ENCODE results near the gene ATG7. TPM values are rescaled to one million over a fixed set of nuclear protein-coding genes. Genes with fewer than 3 reads are reported as not detected.
A peak's percentile ranks its signal among the peaks of the same experiment; 100 is the strongest.

The ATG7 gene
- total RNA-seq, 1 donor from 2014 or later, result 53.5 TPM

GRCh38 chr3:11434563-11435096 lies 162.4 kb downstream of the ATG7 start:
- Mint-ChIP-seq H3K9me3 (no peaks in the 10 kb centered on the region), H3K27ac (no peak overlapping the region), H3K4me1 (peaks cover 33% of the 10 kb centered on the region), H3K36me3 (no peaks in the 10 kb centered on the region), H3K27me3 (ENCODE audit: insufficient read depth, low read depth) (no peaks in the 10 kb centered on the region), H3K4me3 (no peak overlapping the region)
- Histone ChIP-seq H3K27ac (no peak overlapping the region), H3K9ac (no peak overlapping the region), H4K20me1 (ENCODE audit: low read depth) (no peaks in the 10 kb centered on the region), H3K79me2 (ENCODE audit: low read depth) (no peaks in the 10 kb centered on the region), H3K9me3 (ENCODE audit: low read depth) (no peaks in the 10 kb centered on the region), H3F3A (ENCODE audit: low read depth) (peaks cover 3% of the 10 kb centered on the region), H3K4me1 (peaks cover 14% of the 10 kb centered on the region), H3K36me3 (no peaks in the 10 kb centered on the region), H2AFZ (replicated peaks) (no peak overlapping the region), H3K27me3 (no peaks in the 10 kb centered on the region), H3K4me3 (no peak overlapping the region), H3K4me2 (no peak overlapping the region)
- no peak for DNase-seq (ENCODE audit: low spot score)
- TF ChIP-seq EZH2 (IDR thresholded peaks at IDR 0.05), result no peak
- TF ChIP-seq EZH2phosphoT487 (IDR thresholded peaks at IDR 0.05), result no peak
- TF ChIP-seq CTCF (IDR thresholded peaks at IDR 0.05), result no peak

- Mint-ChIP-seq H3K4me1 (peaks cover 32% of the 10 kb centered on the region), H3K4me3 (no peak overlapping the region), H3K27ac (no peak overlapping the region), H3K9me3 (no peaks in the 10 kb centered on the region), H3K36me3 (no peaks in the 10 kb centered on the region), H3K27me3 (ENCODE audit: insufficient read depth, low read depth) (no peaks in the 10 kb centered on the region)
- Histone ChIP-seq H4K20me1 (ENCODE audit: low read depth) (no peaks in the 10 kb centered on the region), H3K27ac (no peak overlapping the region), H3K4me1 (peaks cover 14% of the 10 kb centered on the region), H3K36me3 (no peaks in the 10 kb centered on the region), H3K4me3 (no peak overlapping the region), H3K9me3 (ENCODE audit: low read depth) (no peaks in the 10 kb centered on the region), H3K79me2 (ENCODE audit: low read depth) (no peaks in the 10 kb centered on the region), H3K4me2 (no peak overlapping the region), H3K27me3 (no peaks in the 10 kb centered on the region), H3K9ac (no peak overlapping the region), H3F3A (ENCODE audit: low read depth) (peaks cover 3% of the 10 kb centered on the region), H2AFZ (replicated peaks) (no peak overlapping the region)
- TF ChIP-seq CTCF (IDR thresholded peaks at IDR 0.05), result no peak
- TF ChIP-seq EZH2 (IDR thresholded peaks at IDR 0.05), result no peak
- no peak for TF ChIP-seq EZH2phosphoT487 (IDR thresholded peaks at IDR 0.05)
- no peak for DNase-seq (ENCODE audit: low spot score)
Measured at GRCh38 chr3:11435440-11436165, 163.4 kb downstream of the ATG7 start.

- DNase-seq (ENCODE audit: low spot score), result no peak
- H3K4me1 ChIP-seq, result peaks cover 14% of the 10 kb centered on the region
- Mint-ChIP-seq H3K4me1 (peaks cover 27% of the 10 kb centered on the region), H3K36me3 (no peaks in the 10 kb centered on the region), H3K4me3 (no peak overlapping the region), H3K27me3 (ENCODE audit: insufficient read depth, low read depth) (no peaks in the 10 kb centered on the region), H3K27ac (no peak overlapping the region), H3K9me3 (no peaks in the 10 kb centered on the region)
- H3K9me3 ChIP-seq (ENCODE audit: low read depth), result no peaks in the 10 kb centered on the region
- TF ChIP-seq EZH2phosphoT487 (IDR thresholded peaks at IDR 0.05) (no peak), CTCF (IDR thresholded peaks at IDR 0.05) (no peak), EZH2 (IDR thresholded peaks at IDR 0.05) (no peak)
- H3K4me3 ChIP-seq, result no peak overlapping the region
- no peak overlapping the region for H3K27ac ChIP-seq
- peak overlapping the region; percentile 29 for H3K4me2 ChIP-seq
- H3K79me2 ChIP-seq (ENCODE audit: low read depth), result no peaks in the 10 kb centered on the region
- H3F3A ChIP-seq (ENCODE audit: low read depth), result peaks cover 3% of the 10 kb centered on the region
- H3K9ac ChIP-seq, result no peak overlapping the region
- H3K27me3 ChIP-seq, result no peaks in the 10 kb centered on the region
- H2AFZ ChIP-seq (replicated peaks), result no peak overlapping the region
- H4K20me1 ChIP-seq (ENCODE audit: low read depth), result no peaks in the 10 kb centered on the region
- H3K36me3 ChIP-seq, result no peaks in the 10 kb centered on the region
Measured at GRCh38 chr3:11436775-11437174, 164.6 kb downstream of the ATG7 start.

All from neural progenitor cell (in vitro differentiated cells).